ENCODE data around the gene BUD13. TPM values are rescaled to one million over a fixed set of nuclear protein-coding genes. Genes with fewer than 3 reads are reported as not detected.

Gene BUD13
- total RNA-seq, 1 donor, result 14.5 TPM

- peaks cover 15% of the 10 kb centered on the region for H3K4me1 ChIP-seq (ENCODE audit: insufficient read depth, low read length)
- no peak overlapping the region for H3K4me3 ChIP-seq (ENCODE audit: insufficient read depth, low read length)
- no peaks in the 10 kb centered on the region for H4K20me1 ChIP-seq (ENCODE audit: insufficient read depth, low read length)
- H3K27ac ChIP-seq (ENCODE audit: low read depth, low read length), result no peak overlapping the region
- no peak overlapping the region for H3K4me2 ChIP-seq (ENCODE audit: insufficient read depth, low read length)
- TF ChIP-seq CTCF (IDR thresholded peaks at IDR 0.05; ENCODE audit: extremely low read depth, low read depth, low read length), result no peak
- no peaks in the 10 kb centered on the region for H3K9me3 ChIP-seq (ENCODE audit: low read depth, low read length)
- H3K36me3 ChIP-seq (ENCODE audit: insufficient read depth, low read length), result no peaks in the 10 kb centered on the region
- DNase-seq (ENCODE audit: insufficient read length, low spot score, missing footprints), result peak; percentile 52
- H2AFZ ChIP-seq (ENCODE audit: low read length), result no peak overlapping the region
- peaks cover 20% of the 10 kb centered on the region for H3K27me3 ChIP-seq (ENCODE audit: insufficient read depth, low read length)
- no peaks in the 10 kb centered on the region for H3K79me2 ChIP-seq (ENCODE audit: insufficient read depth, low read length)
Observed at GRCh38 chr11:116727990-116728389, 44.8 kb downstream of the BUD13 start.

- peak overlapping the region; percentile 60 for H2AFZ ChIP-seq (ENCODE audit: low read length)
- TF ChIP-seq CTCF (IDR thresholded peaks at IDR 0.05; ENCODE audit: extremely low read depth, low read depth, low read length), result no peak
- peaks cover 15% of the 10 kb centered on the region for H3K4me1 ChIP-seq (ENCODE audit: insufficient read depth, low read length)
- peak overlapping the region; percentile 54 for H3K4me2 ChIP-seq (ENCODE audit: insufficient read depth, low read length)
- H3K27me3 ChIP-seq (ENCODE audit: insufficient read depth, low read length), result peaks cover under 1% of the 10 kb centered on the region
- no peaks in the 10 kb centered on the region for H3K79me2 ChIP-seq (ENCODE audit: insufficient read depth, low read length)
- peak; percentile 97 for DNase-seq (ENCODE audit: insufficient read length, low spot score, missing footprints)
- H3K36me3 ChIP-seq (ENCODE audit: insufficient read depth, low read length), result no peaks in the 10 kb centered on the region
- no peak overlapping the region for H3K27ac ChIP-seq (ENCODE audit: low read depth, low read length)
- H3K4me3 ChIP-seq (ENCODE audit: insufficient read depth, low read length), result no peak overlapping the region
- H4K20me1 ChIP-seq (ENCODE audit: insufficient read depth, low read length), result no peaks in the 10 kb centered on the region
- H3K9me3 ChIP-seq (ENCODE audit: low read depth, low read length), result no peaks in the 10 kb centered on the region
Observed at GRCh38 chr11:116725434-116726221, 47.2 kb downstream of the BUD13 start.

GRCh38 chr11:116724813-116725212 is 48.0 kb downstream of the BUD13 start:
- no peak overlapping the region for H2AFZ ChIP-seq (ENCODE audit: low read length)
- no peak for TF ChIP-seq CTCF (IDR thresholded peaks at IDR 0.05; ENCODE audit: extremely low read depth, low read depth, low read length)

GRCh38 chr11:116723511-116723910 is 49.3 kb downstream of the BUD13 start:
- H3K27me3 ChIP-seq (ENCODE audit: insufficient read depth, low read length), result no peaks in the 10 kb centered on the region
- no peaks in the 10 kb centered on the region for H3K9me3 ChIP-seq (ENCODE audit: low read depth, low read length)
- no peak for TF ChIP-seq CTCF (IDR thresholded peaks at IDR 0.05; ENCODE audit: extremely low read depth, low read depth, low read length)
- H3K79me2 ChIP-seq (ENCODE audit: insufficient read depth, low read length), result no peaks in the 10 kb centered on the region
- H3K27ac ChIP-seq (ENCODE audit: low read depth, low read length), result no peak overlapping the region
- no peak overlapping the region for H2AFZ ChIP-seq (ENCODE audit: low read length)
- H3K4me2 ChIP-seq (ENCODE audit: insufficient read depth, low read length), result no peak overlapping the region
- peaks cover 15% of the 10 kb centered on the region for H3K4me1 ChIP-seq (ENCODE audit: insufficient read depth, low read length)
- H3K4me3 ChIP-seq (ENCODE audit: insufficient read depth, low read length), result no peak overlapping the region
- no peaks in the 10 kb centered on the region for H4K20me1 ChIP-seq (ENCODE audit: insufficient read depth, low read length)
- H3K36me3 ChIP-seq (ENCODE audit: insufficient read depth, low read length), result no peaks in the 10 kb centered on the region
- peak; percentile 41 for DNase-seq (ENCODE audit: insufficient read length, low spot score, missing footprints)

More at GRCh38 chr11:116724813-116725212, 48.0 kb downstream of the BUD13 start:
- peaks cover 15% of the 10 kb centered on the region for H3K4me1 ChIP-seq (ENCODE audit: insufficient read depth, low read length)
- H3K36me3 ChIP-seq (ENCODE audit: insufficient read depth, low read length), result no peaks in the 10 kb centered on the region
- no peak overlapping the region for H3K4me3 ChIP-seq (ENCODE audit: insufficient read depth, low read length)
- peak; percentile 44 for DNase-seq (ENCODE audit: insufficient read length, low spot score, missing footprints)
- no peaks in the 10 kb centered on the region for H4K20me1 ChIP-seq (ENCODE audit: insufficient read depth, low read length)
- no peak overlapping the region for H3K4me2 ChIP-seq (ENCODE audit: insufficient read depth, low read length)
- no peaks in the 10 kb centered on the region for H3K9me3 ChIP-seq (ENCODE audit: low read depth, low read length)
- no peak overlapping the region for H3K27ac ChIP-seq (ENCODE audit: low read depth, low read length)
- H3K79me2 ChIP-seq (ENCODE audit: insufficient read depth, low read length), result no peaks in the 10 kb centered on the region
- no peaks in the 10 kb centered on the region for H3K27me3 ChIP-seq (ENCODE audit: insufficient read depth, low read length)

Measured in osteoblast (primary cell).